ENCODE data around the gene ETS1.

DNA sequence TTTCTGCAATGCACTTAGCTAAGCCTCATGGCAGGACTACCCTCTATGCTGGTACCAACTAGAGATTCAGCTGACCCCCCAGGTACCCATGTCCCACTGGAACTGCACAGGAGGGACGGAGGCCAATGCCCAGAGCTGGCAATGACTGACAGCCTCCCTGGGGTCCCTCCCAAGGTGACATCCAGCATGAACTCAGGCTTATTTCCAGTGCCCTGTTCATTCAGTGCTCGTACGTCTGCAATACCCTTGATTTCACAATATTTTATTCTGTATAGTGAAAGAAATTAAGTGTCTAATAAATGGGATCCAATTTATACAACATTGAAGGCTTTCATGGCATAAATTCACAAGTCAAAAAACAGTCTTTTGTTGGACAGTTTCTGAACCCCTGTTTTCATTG, 20.2 kb downstream of the ETS1 start:
- TF ChIP-seq POLR2A (IDR thresholded peaks at IDR 0.05), result no peak
- TF ChIP-seq, protein P1, sequence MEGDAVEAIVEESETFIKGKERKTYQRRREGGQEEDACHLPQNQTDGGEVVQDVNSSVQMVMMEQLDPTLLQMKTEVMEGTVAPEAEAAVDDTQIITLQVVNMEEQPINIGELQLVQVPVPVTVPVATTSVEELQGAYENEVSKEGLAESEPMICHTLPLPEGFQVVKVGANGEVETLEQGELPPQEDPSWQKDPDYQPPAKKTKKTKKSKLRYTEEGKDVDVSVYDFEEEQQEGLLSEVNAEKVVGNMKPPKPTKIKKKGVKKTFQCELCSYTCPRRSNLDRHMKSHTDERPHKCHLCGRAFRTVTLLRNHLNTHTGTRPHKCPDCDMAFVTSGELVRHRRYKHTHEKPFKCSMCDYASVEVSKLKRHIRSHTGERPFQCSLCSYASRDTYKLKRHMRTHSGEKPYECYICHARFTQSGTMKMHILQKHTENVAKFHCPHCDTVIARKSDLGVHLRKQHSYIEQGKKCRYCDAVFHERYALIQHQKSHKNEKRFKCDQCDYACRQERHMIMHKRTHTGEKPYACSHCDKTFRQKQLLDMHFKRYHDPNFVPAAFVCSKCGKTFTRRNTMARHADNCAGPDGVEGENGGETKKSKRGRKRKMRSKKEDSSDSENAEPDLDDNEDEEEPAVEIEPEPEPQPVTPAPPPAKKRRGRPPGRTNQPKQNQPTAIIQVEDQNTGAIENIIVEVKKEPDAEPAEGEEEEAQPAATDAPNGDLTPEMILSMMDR (IDR thresholded peaks at IDR 0.05), result no peak

Measured in adrenal gland (tissue), 5 donors.